Esophagus squamous epithelium (tissue), 5 donors: ENCODE measurements around the gene SLC27A6. TPM values are rescaled to one million over a fixed set of nuclear protein-coding genes. Genes with fewer than 3 reads are reported as not detected.

Experiments
- DNase-seq: peaks from one replicate; lab custom pipeline; 2025; lab: John Stamatoyannopoulos, UW
- H3K27ac ChIP-seq, 4 donors: fragments of 200-600 bp; sonication (generic); one replicate each; pipeline ENCODE4 v1.5.1; 2016 to 2019; ENCODE audit warnings: mild to moderate bottlenecking in 1 of 4
- H3K27me3 ChIP-seq, 4 donors: fragments of 200-600 bp; sonication (generic); 1 replicate in 3 of 4; 2 replicates in 1 of 4; pipeline versions ENCODE4 v1.5.1 to v1.6.0; 2017 to 2021; ENCODE audit warnings: antibody characterized with exemption in 1 of 4
- H3K36me3 ChIP-seq, 3 donors: fragments of 200-600 bp; sonication (generic); one replicate each; pipeline ENCODE4 v1.5.1; 2016 to 2019
- H3K4me1 ChIP-seq, 3 donors: fragments of 200-600 bp; sonication (generic); one replicate each; pipeline ENCODE4 v1.5.1; 2017 to 2019
- H3K4me3 ChIP-seq, 4 donors: fragments of 200-600 bp; sonication (generic); 1 replicate in 3 of 4; 2 replicates in 1 of 4; pipeline ENCODE4 v1.5.1; 2016 to 2019; ENCODE audit warnings: mild to moderate bottlenecking in 2 of 4, moderate library complexity in 1 of 4
- H3K9me3 ChIP-seq, 3 donors: fragments of 200-600 bp; sonication (generic); one replicate each; pipeline ENCODE4 v1.5.1; 2016 to 2019
- CTCF ChIP-seq, 6 experiments: fragments of 450-650 bp in 4 of 6; fragments of 200-600 bp in 2 of 6; sonication (generic) in 2 of 6; IDR thresholded peaks; one replicate each; pipeline ENCODE4 v1.5.1; 2016 to 2019; ENCODE audit warnings: antibody characterized with exemption in 6 of 6, mild to moderate bottlenecking in 4 of 6, moderate library complexity in 4 of 6
- POLR2A ChIP-seq, 4 donors: fragments of 450-650 bp; IDR thresholded peaks; one replicate each; pipeline ENCODE4 v1.6.1; 2017; ENCODE audit warnings: antibody characterized with exemption in 4 of 4, mild to moderate bottlenecking in 4 of 4, moderate library complexity in 3 of 4
- WGBS, 2 donors: methylation state at CpG; one replicate each; pipeline ENCODE4 v1.1.5; 2018; 5-methylcytosine and 5-hydroxymethylcytosine counted together
- intact Hi-C: fragments of 100-400 bp; cut with DNase I; formaldehyde crosslinking; loops from one replicate; pipeline ENCODE4 v1.15.0; 2022
- total RNA-seq, 4 donors: library from RNA; depleted of rRNA; stranded (reverse); fragments of >200 nt; gene quantifications; one replicate each; pipeline ENCODE4 v1.1.0, GENCODE V29; 2016
- donor health status: DM: yes; HTN: yes; CAD: no.

SLC27A6 gene
- total RNA-seq, 4 donors from 2014 or later = 1.3 to 8.0 (median 4.7) TPM

GRCh38 chr5:129069292-129069691 lies 104.0 kb downstream of the SLC27A6 start:
- intact Hi-C loops = no loop called here
- WGBS, 2 donors = 84 to 87% methylated on average over 2 of the region's 2 CpGs
- no peaks in the 10 kb centered on the region for H3K36me3 ChIP-seq

GRCh38 chr5:129073111-129073510 lies 107.8 kb downstream of the SLC27A6 start:
- Histone ChIP-seq H3K9me3 (no peaks in the 10 kb centered on the region), H3K4me1 (no peaks in the 10 kb centered on the region), H3K36me3 (no peaks in the 10 kb centered on the region), H3K4me3 (no peak overlapping the region), H3K27me3 (no peaks in the 10 kb centered on the region), H3K27ac (no peak overlapping the region)
- 71% methylated on average over 3 of the region's 3 CpGs for WGBS, 2 donors
- no peak for DNase-seq
- TF ChIP-seq POLR2A (IDR thresholded peaks at IDR 0.05) (no peak), CTCF (IDR thresholded peaks at IDR 0.05) (no peak)
- intact Hi-C loops = no loop called here

More at GRCh38 chr5:129069292-129069691, 104.0 kb downstream of the SLC27A6 start:
- no peak for DNase-seq
- TF ChIP-seq POLR2A (IDR thresholded peaks at IDR 0.05) (no peak), CTCF (IDR thresholded peaks at IDR 0.05) (no peak)
- no peak overlapping the region for H3K27ac ChIP-seq
- no peaks in the 10 kb centered on the region for H3K27me3 ChIP-seq
- H3K9me3 ChIP-seq = no peaks in the 10 kb centered on the region
- H3K4me1 ChIP-seq = no peaks in the 10 kb centered on the region
- H3K4me3 ChIP-seq = no peak overlapping the region

- no peaks in the 10 kb centered on the region for H3K36me3 ChIP-seq
- DNase-seq = no peak
- H3K9me3 ChIP-seq = no peaks in the 10 kb centered on the region
- WGBS, 2 donors = 64 to 68% methylated on average over 4 of the region's 4 CpGs
- H3K4me3 ChIP-seq = no peak overlapping the region
- intact Hi-C loops = no loop called here
- H3K27me3 ChIP-seq = no peaks in the 10 kb centered on the region
- H3K4me1 ChIP-seq = no peaks in the 10 kb centered on the region
- H3K27ac ChIP-seq = no peak overlapping the region
- TF ChIP-seq CTCF (IDR thresholded peaks at IDR 0.05) = no peak
- TF ChIP-seq POLR2A (IDR thresholded peaks at IDR 0.05) = no peak
Observed at GRCh38 chr5:129074903-129075302, 109.6 kb downstream of the SLC27A6 start.

GRCh38 chr5:129077433-129078075 lies 112.3 kb downstream of the SLC27A6 start:
- no peak overlapping the region for H3K27ac ChIP-seq
- TF ChIP-seq CTCF (IDR thresholded peaks at IDR 0.05) (no peak), POLR2A (IDR thresholded peaks at IDR 0.05) (no peak)
- no peaks in the 10 kb centered on the region for H3K9me3 ChIP-seq
- H3K4me3 ChIP-seq = no peak overlapping the region
- 44 to 59% methylated on average over 3 of the region's 3 CpGs for WGBS, 2 donors
- no peak for DNase-seq
- H3K4me1 ChIP-seq = no peaks in the 10 kb centered on the region
- no peaks in the 10 kb centered on the region for H3K36me3 ChIP-seq
- no peaks in the 10 kb centered on the region for H3K27me3 ChIP-seq
- intact Hi-C loops = no loop called here

GRCh38 chr5:129078247-129078646 lies 113.0 kb downstream of the SLC27A6 start:
- no peaks in the 10 kb centered on the region for H3K27me3 ChIP-seq
- DNase-seq = no peak
- H3K4me3 ChIP-seq = no peak overlapping the region
- intact Hi-C loops = no loop called here
- H3K36me3 ChIP-seq = no peaks in the 10 kb centered on the region
- no peaks in the 10 kb centered on the region for H3K4me1 ChIP-seq
- no peaks in the 10 kb centered on the region for H3K9me3 ChIP-seq
- no peak overlapping the region for H3K27ac ChIP-seq
- 50 to 68% methylated on average over 1 of the region's 1 CpG for WGBS, 2 donors
- TF ChIP-seq CTCF (IDR thresholded peaks at IDR 0.05) = no peak
- no peak for TF ChIP-seq POLR2A (IDR thresholded peaks at IDR 0.05)
